Gastroesophageal sphincter (tissue), 3 donors: ENCODE results near the gene LAT.

Source experiments
- CTCF ChIP-seq, 4 experiments: fragments of 200-600 bp in 2 of 4; fragments of 450-650 bp in 2 of 4; sonication (generic) in 1 of 4; IDR thresholded peaks; one replicate each; pipeline ENCODE4 v1.5.1; 2017 to 2019; ENCODE audit warnings: antibody characterized with exemption in 4 of 4, mild to moderate bottlenecking in 2 of 4, moderate library complexity in 2 of 4
- EP300 ChIP-seq: sonication (generic); formaldehyde crosslinking; IDR thresholded peaks from one replicate; pipeline ENCODE4 v1.6.1; 2017; ENCODE audit warnings: antibody characterized with exemption, mild to moderate bottlenecking
- POLR2A ChIP-seq, 2 donors: fragments of 450-650 bp; IDR thresholded peaks; one replicate each; pipeline ENCODE4 v1.6.1; 2017; ENCODE audit warnings: antibody characterized with exemption in 2 of 2, mild to moderate bottlenecking in 2 of 2, moderate library complexity in 1 of 2
- POLR2AphosphoS5 ChIP-seq: sonication (generic); formaldehyde crosslinking; IDR thresholded peaks from one replicate; pipeline ENCODE4 v1.6.1; 2017; ENCODE audit warnings: antibody characterized with exemption

- TF ChIP-seq CTCF (IDR thresholded peaks at IDR 0.05) (no peak), POLR2A (IDR thresholded peaks at IDR 0.05) (no peak), EP300 (no peak), POLR2AphosphoS5 (no peak)
Measured at GRCh38 chr16:28982418-28982817, 2.4 kb upstream of the LAT start.
